Neural crest cell (in vitro differentiated cells): ENCODE measurements around the gene OR9K2. TPM values are rescaled to one million over a fixed set of nuclear protein-coding genes. Genes with fewer than 3 reads are reported as not detected.
A peak's percentile ranks its signal among the peaks of the same experiment; 100 is the strongest.

Experiments
- DNase-seq: peaks from one replicate; pipeline ENCODE4 v3.0.0; 2021; ENCODE audit warnings: low read depth, mixed read lengths, low spot score
- H3K27ac Mint-ChIP-seq: one replicate; pipeline ENCODE4 v1.8.0; 2021; ENCODE audit warnings: mild to moderate bottlenecking, mixed read lengths; ENCODE audit not compliant: unreplicated experiment
- H3K27me3 Mint-ChIP-seq: 2 replicates; pipeline ENCODE4 v1.8.0; 2021; ENCODE audit warnings: low read depth, mild to moderate bottlenecking, mixed read lengths
- H3K36me3 Mint-ChIP-seq: 2 replicates; pipeline ENCODE4 v1.8.0; 2021; ENCODE audit warnings: low read depth, mild to moderate bottlenecking, mixed read lengths
- H3K4me1 Mint-ChIP-seq: 2 replicates; pipeline ENCODE4 v1.8.0; 2021; ENCODE audit warnings: mixed read lengths
- H3K4me3 Mint-ChIP-seq: one replicate; pipeline ENCODE4 v1.8.0; 2021; ENCODE audit warnings: mild to moderate bottlenecking, mixed read lengths
- H3K9me3 Mint-ChIP-seq: 2 replicates; pipeline ENCODE4 v1.8.0; 2021; ENCODE audit warnings: mixed read lengths
- CTCF ChIP-seq: fragments of 200-600 bp; sonication (generic); conservative IDR thresholded peaks from 2 replicates; pipeline ENCODE4 v1.5.0; 2021; ENCODE audit warnings: antibody characterized with exemption, mild to moderate bottlenecking
- long read RNA-seq: library from polyadenylated mRNA; unstranded; transcript quantifications from one replicate; pipeline ENCODE4 v2.0.0, GENCODE V29; 2020
- total RNA-seq: library from RNA; stranded (reverse); gene quantifications from 2 replicates; pipeline ENCODE4 v1.2.1, GENCODE V29; 2021

The OR9K2 gene
- not detected in 2 replicates for total RNA-seq
- long read RNA-seq, result 0 reads

GRCh38 chr12:55126106-55126505 is at the start of gene OR9K2:
Gene OR9K2, plus strand, starts transcription at chr12:55126406. Its CDS starts 3,429 bp downstream, at chr12:55129835.
- Mint-ChIP-seq H3K36me3 (no peaks in the 10 kb centered on the region), H3K27ac (no peak within 1 kb of the TSS), H3K27me3 (peaks cover 18% of the 10 kb centered on the region), H3K4me3 (no peak within 1 kb of the TSS), H3K9me3 (no peaks in the 10 kb centered on the region), H3K4me1 (no peaks in the 10 kb centered on the region)
- TF ChIP-seq CTCF, result no peak
- DNase-seq, result no peak

- no peaks in the 10 kb centered on the region for H3K36me3 Mint-ChIP-seq
- TF ChIP-seq CTCF, result peak; percentile 47
- H3K4me1 Mint-ChIP-seq, result no peaks in the 10 kb centered on the region
- H3K4me3 Mint-ChIP-seq, result no peak overlapping the region
- H3K9me3 Mint-ChIP-seq, result no peaks in the 10 kb centered on the region
- no peak overlapping the region for H3K27ac Mint-ChIP-seq
- no peak for DNase-seq
- H3K27me3 Mint-ChIP-seq, result peaks cover 3% of the 10 kb centered on the region
These were observed 33.6 kb upstream of the OR9K2 start for GRCh38 chr12:55092579-55092978.

- no peaks in the 10 kb centered on the region for H3K9me3 Mint-ChIP-seq
- TF ChIP-seq CTCF, result no peak
- H3K27me3 Mint-ChIP-seq, result no peaks in the 10 kb centered on the region
- no peak overlapping the region for H3K4me3 Mint-ChIP-seq
- no peaks in the 10 kb centered on the region for H3K36me3 Mint-ChIP-seq
- no peaks in the 10 kb centered on the region for H3K4me1 Mint-ChIP-seq
- no peak overlapping the region for H3K27ac Mint-ChIP-seq
- no peak for DNase-seq
These were observed 13.8 kb upstream of the OR9K2 start for GRCh38 chr12:55112378-55112875.

- no peak for DNase-seq
- H3K27me3 Mint-ChIP-seq, result no peaks in the 10 kb centered on the region
- no peaks in the 10 kb centered on the region for H3K36me3 Mint-ChIP-seq
- no peak overlapping the region for H3K4me3 Mint-ChIP-seq
- H3K9me3 Mint-ChIP-seq, result peaks cover 2% of the 10 kb centered on the region
- H3K4me1 Mint-ChIP-seq, result no peaks in the 10 kb centered on the region
- H3K27ac Mint-ChIP-seq, result no peak overlapping the region
- TF ChIP-seq CTCF, result no peak
These were observed 10.1 kb upstream of the OR9K2 start for GRCh38 chr12:55116152-55116551.

- peak; percentile 42 for TF ChIP-seq CTCF
- Mint-ChIP-seq H3K36me3 (no peaks in the 10 kb centered on the region), H3K4me1 (no peaks in the 10 kb centered on the region), H3K27ac (no peak overlapping the region), H3K9me3 (no peaks in the 10 kb centered on the region), H3K4me3 (no peak overlapping the region), H3K27me3 (peaks cover 35% of the 10 kb centered on the region)
- DNase-seq, result no peak
These were observed 6.6 kb downstream of the OR9K2 start for GRCh38 chr12:55132816-55133215.
